Spleen (tissue), 7 donors: ENCODE measurements around the gene OSBPL10.

ENCODE experiments used
- CTCF ChIP-seq, 11 experiments: fragments of 200-600 bp in 7 of 11; fragments of 450-650 bp in 4 of 11; sonication (generic) in 4 of 11; IDR thresholded peaks in 8 of 11; conservative IDR thresholded peaks in 3 of 11; 1 replicate in 7 of 11; 2 replicates in 4 of 11; pipeline versions ENCODE4 v1.4.0 to v1.8.0; 2016 to 2021; ENCODE audit warnings: antibody characterized with exemption in 11 of 11, inconsistent platforms in 4 of 11, mild to moderate bottlenecking in 1 of 11
- POLR2A ChIP-seq, 3 donors: fragments of 450-650 bp; IDR thresholded peaks; one replicate each; pipeline ENCODE4 v1.5.1; 2017; ENCODE audit warnings: antibody characterized with exemption in 3 of 3, mild to moderate bottlenecking in 1 of 3
- POLR2AphosphoS5 ChIP-seq, 3 donors: sonication (generic); formaldehyde crosslinking; IDR thresholded peaks; one replicate each; pipeline ENCODE4 v1.5.1; 2017; ENCODE audit warnings: antibody characterized with exemption in 3 of 3
- donor health status: DM: no; HTN: no; CAD: no; lungs with moderate emphysema.
- donor health status: DM: no; HTN: no; CAD: no.
- donor health status: DM: no; HTN: no; CAD: no.

- no peak for TF ChIP-seq POLR2AphosphoS5 (IDR thresholded peaks at IDR 0.05)
- no peak for TF ChIP-seq CTCF (IDR thresholded peaks at IDR 0.05 in 8 of 11, conservative IDR thresholded peaks at IDR 0.05 in 3 of 11)
- TF ChIP-seq POLR2A (IDR thresholded peaks at IDR 0.05): no peak
Observed at GRCh38 chr3:31748281-31748932, 232.7 kb downstream of the OSBPL10 start.
